Measurements from ENCODE around the gene HNRNPUL1.

Gene HNRNPUL1

GRCh38 chr19:41322451-41322850 lies 58.3 kb downstream of the HNRNPUL1 start:
- no peak for TF ChIP-seq SUZ12 (IDR thresholded peaks at IDR 0.05)
- DNase-seq (ENCODE audit: extremely low spot score): no peak
- POLR2A ChIA-PET: interaction anchor here (1.0 to 1.1 kb wide), 2 partner anchors 30 to 59 kb away, joined by 3 to 4 read pairs; no protein-coding TSS in a partner anchor
- CTCF ChIA-PET: interaction anchor here (1.4 to 1.6 kb wide), 2 partner anchors 14 to 30 kb away, joined by 4 to 5 read pairs; no protein-coding TSS in a partner anchor

GRCh38 chr19:41323023-41323422 lies 58.9 kb downstream of the HNRNPUL1 start:
- ChIA-PET CTCF (interaction anchor here (1.6 kb wide), 1 partner anchor 29 kb away, joined by 5 read pairs; no protein-coding TSS in a partner anchor), POLR2A (interaction anchor here (1.0 to 1.2 kb wide), 2 partner anchors 29 to 59 kb away, joined by 3 to 6 read pairs; no protein-coding TSS in a partner anchor)
- no peak for DNase-seq (ENCODE audit: extremely low spot score)
- TF ChIP-seq PKNOX1 (IDR thresholded peaks at IDR 0.05) (no peak), SUZ12 (IDR thresholded peaks at IDR 0.05) (no peak), FOXA1 (IDR thresholded peaks at IDR 0.05) (no peak), HDGF (IDR thresholded peaks at IDR 0.05; ENCODE audit: borderline replicate concordance) (no peak), BHLHE40 (IDR thresholded peaks at IDR 0.05; ENCODE audit: borderline replicate concordance) (no peak), CTBP1 (IDR thresholded peaks at IDR 0.05; ENCODE audit: borderline replicate concordance) (no peak), ELF4 (IDR thresholded peaks at IDR 0.05) (no peak), FOXK2 (IDR thresholded peaks at IDR 0.05) (no peak), LEF1 (IDR thresholded peaks at IDR 0.05; ENCODE audit: borderline replicate concordance) (no peak)

- POLR2A ChIA-PET: interaction anchor here (1.0 to 1.2 kb wide), 2 partner anchors 29 to 60 kb away, joined by 3 to 6 read pairs; no protein-coding TSS in a partner anchor
- TF ChIP-seq FOXA1 (IDR thresholded peaks at IDR 0.05) (no peak), BHLHE40 (IDR thresholded peaks at IDR 0.05; ENCODE audit: borderline replicate concordance) (no peak), ARNT (IDR thresholded peaks at IDR 0.05) (no peak), TARDBP (IDR thresholded peaks at IDR 0.05) (no peak), PKNOX1 (IDR thresholded peaks at IDR 0.05) (no peak)
- DNase-seq (ENCODE audit: extremely low spot score): no peak
- CTCF ChIA-PET: interaction anchor here (1.6 kb wide), 1 partner anchor 28 kb away, joined by 5 read pairs; no protein-coding TSS in a partner anchor
Observed at GRCh38 chr19:41323430-41324125, 59.4 kb downstream of the HNRNPUL1 start.

- DNase-seq (ENCODE audit: extremely low spot score): no peak
- TF ChIP-seq BHLHE40 (IDR thresholded peaks at IDR 0.05; ENCODE audit: borderline replicate concordance) (no peak), PKNOX1 (IDR thresholded peaks at IDR 0.05) (no peak), FOXK2 (IDR thresholded peaks at IDR 0.05) (no peak), ARNT (IDR thresholded peaks at IDR 0.05) (no peak), TARDBP (IDR thresholded peaks at IDR 0.05) (no peak), NFRKB (IDR thresholded peaks at IDR 0.05) (no peak), LEF1 (IDR thresholded peaks at IDR 0.05; ENCODE audit: borderline replicate concordance) (no peak), HDGF (IDR thresholded peaks at IDR 0.05; ENCODE audit: borderline replicate concordance) (no peak), L3MBTL2 (conservative IDR thresholded peaks at IDR 0.05) (no peak), ZNF384 (IDR thresholded peaks at IDR 0.05) (no peak), FOXM1 (IDR thresholded peaks at IDR 0.05; ENCODE audit: borderline replicate concordance) (no peak), FOXA1 (IDR thresholded peaks at IDR 0.05) (no peak), SUZ12 (IDR thresholded peaks at IDR 0.05) (no peak), ELF4 (IDR thresholded peaks at IDR 0.05) (no peak)
- POLR2A ChIA-PET: interaction anchor here (1.2 to 1.4 kb wide), 2 partner anchors 28 to 29 kb away, joined by 5 to 6 read pairs; partner anchors contain the start of gene TGFB1
- CTCF ChIA-PET: interaction anchor here (1.6 kb wide), 1 partner anchor 28 kb away, joined by 5 read pairs; no protein-coding TSS in a partner anchor
Observed at GRCh38 chr19:41324231-41324702, 60.1 kb downstream of the HNRNPUL1 start.

- TF ChIP-seq L3MBTL2 (conservative IDR thresholded peaks at IDR 0.05) (no peak), ZNF384 (IDR thresholded peaks at IDR 0.05) (no peak), BHLHE40 (IDR thresholded peaks at IDR 0.05; ENCODE audit: borderline replicate concordance) (no peak), FOXM1 (IDR thresholded peaks at IDR 0.05; ENCODE audit: borderline replicate concordance) (no peak), SP1 (IDR thresholded peaks at IDR 0.05) (no peak), FOXK2 (IDR thresholded peaks at IDR 0.05) (no peak), PKNOX1 (IDR thresholded peaks at IDR 0.05) (no peak), ELF4 (IDR thresholded peaks at IDR 0.05) (no peak), HDGF (IDR thresholded peaks at IDR 0.05; ENCODE audit: borderline replicate concordance) (no peak), LEF1 (IDR thresholded peaks at IDR 0.05; ENCODE audit: borderline replicate concordance) (no peak), SUZ12 (IDR thresholded peaks at IDR 0.05) (no peak), NFRKB (IDR thresholded peaks at IDR 0.05) (no peak), CTBP1 (IDR thresholded peaks at IDR 0.05; ENCODE audit: borderline replicate concordance) (no peak), TARDBP (IDR thresholded peaks at IDR 0.05) (no peak), FOXA1 (IDR thresholded peaks at IDR 0.05) (no peak), ARNT (IDR thresholded peaks at IDR 0.05) (no peak)
- POLR2A ChIA-PET: interaction anchor here (1.0 to 1.4 kb wide), 2 partner anchors 28 to 61 kb away, joined by 3 to 5 read pairs; partner anchors contain the start of genes HNRNPUL1 and TGFB1
Observed at GRCh38 chr19:41324921-41325639, 60.9 kb downstream of the HNRNPUL1 start.

More at GRCh38 chr19:41324921-41325639, 60.9 kb downstream of the HNRNPUL1 start:
- CTCF ChIA-PET: interaction anchor here (0.6 kb wide), 1 partner anchor 45 kb away, joined by 5 read pairs; no protein-coding TSS in a partner anchor
- no peak for DNase-seq (ENCODE audit: extremely low spot score)

Measured in HEK293T (cell line).